Measurements from ENCODE around the gene CBARP. TPM values are rescaled to one million over a fixed set of nuclear protein-coding genes. Genes with fewer than 3 reads are reported as not detected.
"Not testable (repeated sequence)": the region's sequence is repeated elsewhere in the genome, so short reads cannot be mapped to it uniquely, and the experiment has no call there.

The CBARP gene
- total and polyA plus RNA-seq, 7 experiments from 2014 or later = 0.15 to 0.27 TPM; not detected in 5

GRCh38 chr19:1248139-1248785, 10.5 kb upstream of the CBARP start, which contains the start of gene MIDN:
MIDN (plus strand) TSS chr19:1248583; CDS start chr19:1250297, 1,714 bp downstream.
- ChIA-PET CTCF (interaction anchor here (0.9 to 1.0 kb wide), 2 partner anchors 15 to 18 kb away, joined by 4 to 5 read pairs; no protein-coding TSS in a partner anchor), POLR2A (interaction anchor here (0.7 to 2.2 kb wide), 5 partner anchors 13 to 168 kb away, joined by 3 to 20 read pairs (median 4); partner anchors contain the start of gene CIRBP)
- Histone ChIP-seq H3K36me3 (ENCODE audit: control insufficient read depth in 2 of 3, insufficient read depth in 3 of 3, low read length in 3 of 3) (peaks cover 0 to 11% (median 0%) of the 10 kb centered on the region in 3 experiments), H3K4me1 (ENCODE audit: control insufficient read depth in 2 of 2, insufficient read depth in 2 of 2, low read length in 2 of 2) (peaks cover 16 to 18% of the 10 kb centered on the region in 2 donors), H3K9me3 (ENCODE audit: control insufficient read depth in 2 of 3, low read length in 3 of 3) (no peaks in the 10 kb centered on the region), H3K4me3 (ENCODE audit: low read length) (peak within 1 kb of the TSS; percentile 64), H3K27ac (ENCODE audit: low read depth, low read length) (peak within 1 kb of the TSS; percentile 94), H3K27me3 (ENCODE audit: control insufficient read depth in 2 of 2, insufficient read depth in 2 of 2, low read length in 2 of 2) (no peaks in the 10 kb centered on the region)
- Mint-ChIP-seq H3K9me3 (peaks cover 0 to 3% (median 0%) of the 10 kb centered on the region in 11 donors), H3K4me3 (peak within 1 kb of the TSS; percentile 23 to 95 (median 68)), H3K4me1 (peaks cover 0 to 10% (median 9%) of the 10 kb centered on the region in 7 donors), H3K27me3 (no peaks in the 10 kb centered on the region), H3K36me3 (peaks cover 0 to 9% (median 0%) of the 10 kb centered on the region in 5 donors), H3K27ac (peak within 1 kb of the TSS in 6 of 9 donors; percentile 38 to 88 (median 71))
- intact Hi-C loops (cut with micrococcal nuclease) = loop anchor here (2.0 to 10.0 kb wide), 7 partner anchors 157 to 583 kb away; partner anchors contain the start of genes DAZAP1 (in 1 of the 2), GAMT (in 1 of the 2), PCSK4 (in 1 of the 2) and PTBP1 (in 1 of the 2)
- ATAC-seq = peak; percentile 21
- peak; percentile 43 to 85 (median 61) for DNase-seq

- intact Hi-C loops (cut with micrococcal nuclease) = loop anchor here (2.0 to 10.0 kb wide), 7 partner anchors 157 to 583 kb away; partner anchors contain the start of genes DAZAP1 (in 1 of the 2), GAMT (in 1 of the 2), PCSK4 (in 1 of the 2) and PTBP1 (in 1 of the 2)
- ChIA-PET POLR2A (interaction anchor here (7.7 kb wide), 1 partner anchor 15 kb away, joined by 366 read pairs; the partner anchor contains the start of gene CIRBP), CTCF (no interaction called here)
- Histone ChIP-seq H3K9me3 (ENCODE audit: control insufficient read depth in 2 of 3, low read length in 3 of 3) (no peaks in the 10 kb centered on the region), H3K4me1 (ENCODE audit: control insufficient read depth in 2 of 2, insufficient read depth in 2 of 2, low read length in 2 of 2) (peaks cover 13 to 17% of the 10 kb centered on the region in 2 donors), H3K4me3 (ENCODE audit: low read length) (no peak overlapping the region), H3K27ac (ENCODE audit: low read depth, low read length) (peak overlapping the region; percentile 79), H3K27me3 (ENCODE audit: control insufficient read depth in 2 of 2, insufficient read depth in 2 of 2, low read length in 2 of 2) (no peaks in the 10 kb centered on the region), H3K36me3 (ENCODE audit: control insufficient read depth in 2 of 3, insufficient read depth in 3 of 3, low read length in 3 of 3) (peaks cover 0 to 11% (median 0%) of the 10 kb centered on the region in 3 experiments)
- H3K4me3 Mint-ChIP-seq = peak overlapping the region in 6 of 10 donors; percentile 3 to 73 (median 42)
- H3K27ac Mint-ChIP-seq = peak overlapping the region in 3 of 9 donors; percentile 17 to 65 (median 25)
- H3K36me3 Mint-ChIP-seq = peaks cover 0 to 9% (median 0%) of the 10 kb centered on the region in 5 donors
- no peak for ATAC-seq
- H3K4me1 Mint-ChIP-seq = peaks cover 0 to 14% (median 9%) of the 10 kb centered on the region in 7 donors
- H3K9me3 Mint-ChIP-seq = peaks cover 0 to 3% (median 0%) of the 10 kb centered on the region in 11 donors
- H3K27me3 Mint-ChIP-seq = no peaks in the 10 kb centered on the region
- no peak for DNase-seq
Measured at GRCh38 chr19:1247748-1248138, 9.9 kb upstream of the CBARP start.

GRCh38 chr19:1246265-1247087, 8.7 kb upstream of the CBARP start:
- intact Hi-C loops (cut with micrococcal nuclease) = loop anchor here (10.0 kb wide), 4 partner anchors 158 to 582 kb away; partner anchors contain the start of genes DAZAP1 (in 1 of the 2), GAMT (in 1 of the 2), PTBP1 (in 1 of the 2) and RNF126 (in 1 of the 2)
- H3K9me3 Mint-ChIP-seq; H3K27ac ChIP-seq (ENCODE audit: low read depth, low read length); DNase-seq; ATAC-seq; H3K36me3 ChIP-seq (ENCODE audit: control insufficient read depth in 2 of 3, insufficient read depth in 3 of 3, low read length in 3 of 3); H3K36me3 Mint-ChIP-seq; H3K9me3 ChIP-seq (ENCODE audit: control insufficient read depth in 2 of 3, low read length in 3 of 3); H3K4me3 ChIP-seq (ENCODE audit: low read length); H3K27me3 ChIP-seq (ENCODE audit: control insufficient read depth in 2 of 2, insufficient read depth in 2 of 2, low read length in 2 of 2); H3K27me3 Mint-ChIP-seq: not testable (repeated sequence)
- Mint-ChIP-seq H3K4me3 (peak overlapping the region in 4 of 10 donors; percentile 30 to 74 (median 46)), H3K4me1 (peaks cover 3 to 24% (median 9%) of the 10 kb centered on the region in 7 donors), H3K27ac (peak overlapping the region in 3 of 9 donors; percentile 26 to 82 (median 60))
- CTCF ChIA-PET = interaction anchor here (0.7 to 4.8 kb wide), 2 partner anchors 18 to 21 kb away, joined by 4 to 164 read pairs; partner anchors contain the start of gene CIRBP
- H3K4me1 ChIP-seq (ENCODE audit: control insufficient read depth in 2 of 2, insufficient read depth in 2 of 2, low read length in 2 of 2) = peaks cover 21 to 22% of the 10 kb centered on the region in 2 donors
- POLR2A ChIA-PET = interaction anchor here (0.6 to 7.7 kb wide), 5 partner anchors 16 to 262 kb away, joined by 3 to 366 read pairs (median 4); partner anchors contain the start of genes CIRBP and FAM174C

GRCh38 chr19:1245494-1246264, 7.9 kb upstream of the CBARP start:
- H3K27ac ChIP-seq (ENCODE audit: low read depth, low read length) = no peak overlapping the region
- no peak for ATAC-seq
- H3K36me3 ChIP-seq (ENCODE audit: control insufficient read depth in 2 of 3, insufficient read depth in 3 of 3, low read length in 3 of 3) = peaks cover 0 to under 1% (median 0%) of the 10 kb centered on the region in 3 experiments
- POLR2A ChIA-PET = interaction anchor here (1.1 to 7.7 kb wide), 3 partner anchors 17 to 217 kb away, joined by 3 to 366 read pairs (median 60); partner anchors contain the start of genes CIRBP and FAM174C
- H3K27me3 Mint-ChIP-seq = peaks cover 0 to 3% (median 0%) of the 10 kb centered on the region in 5 donors
- peak in 1 of 9 donors; percentile 31 for DNase-seq
- intact Hi-C loops (cut with micrococcal nuclease) = loop anchor here (10.0 kb wide), 4 partner anchors 159 to 581 kb away; partner anchors contain the start of genes DAZAP1 (in 1 of the 2), GAMT (in 1 of the 2), PTBP1 (in 1 of the 2) and RNF126 (in 1 of the 2)
- CTCF ChIA-PET = interaction anchor here (1.1 to 4.8 kb wide), 2 partner anchors 22 to 42 kb away, joined by 6 to 164 read pairs; partner anchors contain the start of gene CIRBP
- peak overlapping the region in 2 of 10 donors; percentile 5 to 34 for H3K4me3 Mint-ChIP-seq
- H3K36me3 Mint-ChIP-seq = peaks cover 0 to 2% (median 0%) of the 10 kb centered on the region in 5 donors
- H3K9me3 ChIP-seq (ENCODE audit: control insufficient read depth in 2 of 3, low read length in 3 of 3) = no peaks in the 10 kb centered on the region
- H3K9me3 Mint-ChIP-seq = peaks cover 0 to 5% (median 0%) of the 10 kb centered on the region in 11 donors
- peaks cover 7 to 32% (median 11%) of the 10 kb centered on the region in 7 donors for H3K4me1 Mint-ChIP-seq
- H3K4me1 ChIP-seq (ENCODE audit: control insufficient read depth in 2 of 2, insufficient read depth in 2 of 2, low read length in 2 of 2) = peaks cover 29 to 30% of the 10 kb centered on the region in 2 donors
- peak overlapping the region in 1 of 9 donors; percentile 48 for H3K27ac Mint-ChIP-seq
- no peak overlapping the region for H3K4me3 ChIP-seq (ENCODE audit: low read length)
- H3K27me3 ChIP-seq (ENCODE audit: control insufficient read depth in 2 of 2, insufficient read depth in 2 of 2, low read length in 2 of 2) = no peaks in the 10 kb centered on the region

GRCh38 chr19:1244693-1245451, 7.1 kb upstream of the CBARP start:
- ChIA-PET CTCF (interaction anchor here (0.6 to 4.8 kb wide), 17 partner anchors 8 to 214 kb away, joined by 3 to 164 read pairs (median 6); partner anchors contain the start of genes CIRBP, FAM174C and NDUFS7), POLR2A (interaction anchor here (0.6 to 7.7 kb wide), 10 partner anchors 8 to 319 kb away, joined by 3 to 366 read pairs (median 4); partner anchors contain the start of genes ARHGAP45, CIRBP and FAM174C)
- Mint-ChIP-seq H3K27ac (peak overlapping the region in 8 of 9 donors; percentile 61 to 94 (median 80)), H3K9me3 (peaks cover 0 to 5% (median 0%) of the 10 kb centered on the region in 11 donors), H3K36me3 (peaks cover 0 to 2% (median 0%) of the 10 kb centered on the region in 5 donors), H3K27me3 (peaks cover 0 to 3% (median 0%) of the 10 kb centered on the region in 5 donors), H3K4me1 (peaks cover 7 to 32% (median 11%) of the 10 kb centered on the region in 7 donors), H3K4me3 (peak overlapping the region in 8 of 10 donors; percentile 19 to 68 (median 58))
- H3K4me3 ChIP-seq (ENCODE audit: low read length) = no peak overlapping the region
- no peaks in the 10 kb centered on the region for H3K27me3 ChIP-seq (ENCODE audit: control insufficient read depth in 2 of 2, insufficient read depth in 2 of 2, low read length in 2 of 2)
- DNase-seq (peak in 1 of 9 donors; percentile 28), ATAC-seq (no peak)
- no peaks in the 10 kb centered on the region for H3K36me3 ChIP-seq (ENCODE audit: control insufficient read depth in 2 of 3, insufficient read depth in 3 of 3, low read length in 3 of 3)
- no peaks in the 10 kb centered on the region for H3K9me3 ChIP-seq (ENCODE audit: control insufficient read depth in 2 of 3, low read length in 3 of 3)
- intact Hi-C loops (cut with micrococcal nuclease) = loop anchor here (1.0 to 10.0 kb wide), 7 partner anchors 21 to 580 kb away; partner anchors contain the start of genes DAZAP1 (in 1 of the 2), GAMT (in 1 of the 2), PTBP1 (in 1 of the 2) and RNF126 (in 1 of the 2)
- peaks cover 29 to 33% of the 10 kb centered on the region in 2 donors for H3K4me1 ChIP-seq (ENCODE audit: control insufficient read depth in 2 of 2, insufficient read depth in 2 of 2, low read length in 2 of 2)
- H3K27ac ChIP-seq (ENCODE audit: low read depth, low read length) = peak overlapping the region; percentile 42

Measured in naive thymus-derived CD4-positive, alpha-beta T cell (primary cell).